GM11168 (cell line): ENCODE measurements around the gene C2orf92.

Experiments used
- in situ Hi-C: fragments of 300-500 bp; cut with MboI; formaldehyde crosslinking; loops from one replicate; pipeline ENCODE4 v1.12.0; 2022; ENCODE audit warnings: low sequenced_read_pairs; ENCODE audit not compliant: unreplicated experiment

Gene C2orf92

DNA sequence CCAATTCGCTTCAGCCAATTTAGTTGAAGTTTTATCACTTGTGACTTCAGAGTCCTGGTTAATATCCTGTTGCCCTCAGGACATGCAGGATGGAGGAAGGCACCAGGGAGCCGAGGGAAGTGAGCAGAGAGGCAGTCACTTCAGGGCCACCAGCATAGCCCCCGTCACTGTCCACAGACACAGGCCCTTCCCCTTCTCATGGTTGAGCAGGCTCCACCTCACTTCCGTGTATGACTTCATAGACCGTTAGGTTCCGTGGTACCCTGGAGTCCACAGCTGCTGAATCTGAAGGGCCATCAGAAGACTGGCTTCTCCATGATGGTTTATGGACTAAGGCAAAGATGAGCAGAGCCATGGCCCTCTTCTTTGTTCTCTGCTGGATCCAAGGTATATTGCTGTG lies at the start of gene C2orf92:
Gene C2orf92, plus strand, starts transcription at position 266 of the 400 bp plus-strand sequence. Its CDS starts 76 bp downstream, at position 342.
- in situ Hi-C loops = no loop called here

DNA sequence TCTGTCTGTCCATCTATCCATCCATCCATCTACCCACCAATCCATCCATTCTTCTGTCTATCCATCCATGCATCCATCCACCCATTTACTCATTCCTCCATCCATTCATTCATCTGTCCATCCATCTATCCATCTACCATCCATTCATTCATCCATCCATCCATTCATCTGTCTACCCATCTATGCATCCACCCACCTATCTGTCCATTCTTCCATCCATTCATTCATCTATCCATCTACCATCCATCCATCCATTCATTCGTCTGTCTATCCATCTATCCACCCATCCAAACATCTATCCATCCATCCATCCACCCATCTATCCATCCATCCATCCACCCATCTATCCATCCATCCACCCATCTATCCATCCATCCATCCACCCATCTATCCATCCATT lies 49.0 kb upstream of the C2orf92 start:
- in situ Hi-C loops = loop anchor here (10.0 kb wide), 1 partner anchor 1866 kb away; no protein-coding TSS in a partner anchor

- in situ Hi-C loops = loop anchor here (10.0 kb wide), 1 partner anchor 1868 kb away; no protein-coding TSS in a partner anchor
Measured at GRCh38 chr2:97622976-97623375, 46.5 kb upstream of the C2orf92 start.

GRCh38 chr2:97625354-97626048 lies 44.0 kb upstream of the C2orf92 start:
- in situ Hi-C loops = loop anchor here (10.0 kb wide), 1 partner anchor 1871 kb away; no protein-coding TSS in a partner anchor

DNA sequence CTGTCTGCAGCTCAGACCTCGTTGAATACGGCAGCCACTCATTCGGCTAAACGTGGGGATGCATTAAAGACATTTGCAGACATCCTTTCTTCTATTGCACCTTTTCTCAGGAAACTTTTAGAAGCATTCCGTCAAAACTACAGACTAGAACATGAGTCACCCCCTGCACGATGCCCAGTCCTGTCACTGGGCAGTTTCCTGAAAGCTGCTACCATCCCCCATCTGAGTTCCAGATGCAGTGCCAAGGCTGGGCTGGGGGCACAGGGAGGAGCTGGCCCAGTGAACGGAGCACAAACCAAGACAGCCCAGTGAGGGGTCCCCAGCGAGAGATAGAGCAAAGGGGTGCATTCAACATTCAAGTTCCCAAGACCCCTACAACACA lies 43.5 kb upstream of the C2orf92 start:
- in situ Hi-C loops = loop anchor here (10.0 kb wide), 1 partner anchor 1871 kb away; no protein-coding TSS in a partner anchor

GRCh38 chr2:97644023-97644717 lies 25.3 kb upstream of the C2orf92 start:
- in situ Hi-C loops = no loop called here

DNA sequence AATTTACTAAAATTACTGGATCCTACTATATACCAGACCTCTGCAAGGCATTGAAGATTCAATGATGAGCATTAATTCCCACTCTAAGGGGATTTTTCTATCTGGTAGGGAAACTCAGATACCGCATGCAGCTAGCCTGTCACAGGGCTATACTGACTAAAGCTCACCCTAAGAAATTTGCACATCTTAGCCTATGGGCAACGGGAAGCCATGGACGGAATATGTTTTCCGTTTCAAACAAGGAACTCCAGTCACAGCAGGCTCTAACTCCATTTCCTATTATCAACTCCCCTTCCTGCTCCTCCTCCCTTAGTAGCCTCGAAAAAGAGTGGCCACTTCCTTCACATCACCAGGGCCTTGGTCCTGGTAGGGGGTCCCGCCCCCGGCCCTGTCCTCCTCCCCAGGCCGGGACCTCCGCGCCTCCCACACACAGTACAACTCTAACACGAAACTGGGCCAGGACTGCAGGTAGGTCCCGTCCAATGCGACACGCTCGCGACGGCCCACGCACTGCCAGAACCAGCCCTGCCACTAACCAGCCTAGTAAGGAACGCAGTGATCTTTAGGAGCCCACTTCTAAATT lies 24.3 kb upstream of the C2orf92 start:
- in situ Hi-C loops = no loop called here

DNA sequence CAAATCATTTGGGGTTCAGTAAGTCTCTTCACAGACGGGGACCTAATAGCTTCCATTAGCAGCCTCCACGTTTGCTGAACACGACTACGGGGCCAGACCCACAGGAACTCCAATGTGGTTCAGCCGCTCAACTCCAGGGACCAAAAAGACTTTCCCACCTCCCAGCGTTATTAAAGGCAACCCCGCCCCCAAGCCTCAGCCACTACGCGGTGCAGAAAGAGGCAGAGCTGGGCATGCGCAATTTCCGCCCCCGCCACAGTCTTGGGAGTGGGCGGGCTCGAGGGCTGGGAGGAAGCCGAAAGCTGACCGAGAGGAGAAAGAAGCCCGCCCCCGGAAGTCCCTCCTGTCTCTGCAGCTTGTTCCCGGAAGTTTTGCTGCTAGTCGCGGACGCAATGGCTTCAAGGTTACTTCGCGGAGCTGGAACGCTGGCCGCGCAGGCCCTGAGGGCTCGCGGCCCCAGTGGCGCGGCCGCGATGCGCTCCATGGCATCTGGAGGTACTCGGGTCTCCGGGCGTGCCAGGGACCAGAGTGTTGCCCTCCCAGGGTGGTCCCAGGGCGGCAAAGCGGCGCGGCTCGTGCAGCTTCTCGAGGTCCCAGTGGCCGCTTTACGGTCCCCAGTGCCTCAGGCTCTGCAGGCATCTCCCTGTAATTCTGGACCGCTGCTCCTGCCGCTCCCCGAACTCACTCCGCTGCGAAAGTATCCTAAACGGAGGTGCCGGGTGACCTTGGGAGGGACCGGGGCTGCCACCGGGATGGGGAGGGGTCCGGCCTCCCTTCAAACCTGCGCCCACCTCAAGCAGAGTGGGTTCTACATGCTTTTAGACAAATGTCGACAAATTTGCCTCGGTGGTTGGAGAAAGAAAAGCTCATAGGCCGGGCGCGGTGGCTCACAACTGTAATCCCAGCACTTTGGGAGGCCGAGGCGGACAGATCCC lies 23.6 kb upstream of the C2orf92 start, which contains the start of gene COX5B:
Gene COX5B, plus strand, starts transcription at position 368 of the 935 bp plus-strand sequence. Its CDS starts 25 bp downstream, at position 393.
- in situ Hi-C loops = no loop called here

GRCh38 chr2:97646977-97647376 lies 22.5 kb upstream of the C2orf92 start:
- in situ Hi-C loops = no loop called here

- in situ Hi-C loops = no loop called here
Measured at GRCh38 chr2:97651114-97651513, 18.4 kb upstream of the C2orf92 start.

- in situ Hi-C loops = no loop called here
Measured at GRCh38 chr2:97653473-97653872, 16.0 kb upstream of the C2orf92 start.

GRCh38 chr2:97653874-97654273 lies 15.6 kb upstream of the C2orf92 start:
- in situ Hi-C loops = no loop called here

DNA sequence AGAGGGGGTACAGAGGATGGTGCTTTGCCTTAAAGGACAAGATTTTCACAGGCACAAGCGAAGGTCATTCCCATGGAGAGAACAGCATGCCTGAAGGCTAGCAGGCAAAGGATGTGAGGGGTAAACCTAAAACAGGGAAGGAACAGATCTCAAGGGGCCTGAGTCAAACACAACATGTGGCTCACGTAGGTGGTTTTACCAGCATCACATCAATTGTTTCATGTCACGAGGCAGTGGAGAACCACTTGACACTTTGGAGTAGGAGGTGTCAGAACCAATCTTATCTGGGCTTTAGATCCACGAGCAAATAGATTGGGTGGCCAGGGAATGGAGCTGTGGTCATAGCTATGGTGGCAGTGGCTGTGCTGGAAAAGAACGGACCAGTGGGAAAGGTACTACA lies 15.2 kb upstream of the C2orf92 start:
- in situ Hi-C loops = no loop called here

- in situ Hi-C loops = no loop called here
Measured at GRCh38 chr2:97654791-97655190, 14.7 kb upstream of the C2orf92 start.

DNA sequence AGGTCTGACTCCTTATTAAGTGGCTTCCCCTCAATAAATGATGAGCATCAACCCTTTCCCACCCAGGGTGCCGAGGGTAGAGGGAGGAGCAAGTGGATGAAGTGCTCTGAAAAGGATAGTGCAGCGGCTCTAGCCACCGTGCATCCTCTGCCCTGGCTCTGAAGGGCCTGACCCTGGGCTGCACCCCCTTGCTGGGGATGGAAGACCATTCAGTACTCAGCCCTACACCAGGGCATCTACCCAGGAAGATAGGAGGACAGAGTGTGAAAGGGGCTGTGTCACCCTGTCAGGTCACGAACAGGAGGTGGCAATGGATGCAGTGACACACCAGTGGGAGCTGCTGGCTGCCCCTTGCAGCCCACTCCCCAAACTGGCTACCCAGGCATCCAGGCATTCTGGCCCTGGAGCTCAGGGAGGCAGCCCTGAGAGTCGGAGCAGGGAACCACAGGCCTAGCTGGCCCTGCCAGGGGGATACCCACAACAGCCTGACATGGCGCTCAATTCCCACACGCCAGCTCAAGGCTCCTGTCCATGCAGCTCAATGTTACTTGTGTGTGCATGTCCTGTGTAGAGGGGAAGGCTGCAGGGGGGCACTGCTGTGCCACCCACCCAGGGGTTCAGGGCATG lies 13.3 kb upstream of the C2orf92 start:
- in situ Hi-C loops = no loop called here

DNA sequence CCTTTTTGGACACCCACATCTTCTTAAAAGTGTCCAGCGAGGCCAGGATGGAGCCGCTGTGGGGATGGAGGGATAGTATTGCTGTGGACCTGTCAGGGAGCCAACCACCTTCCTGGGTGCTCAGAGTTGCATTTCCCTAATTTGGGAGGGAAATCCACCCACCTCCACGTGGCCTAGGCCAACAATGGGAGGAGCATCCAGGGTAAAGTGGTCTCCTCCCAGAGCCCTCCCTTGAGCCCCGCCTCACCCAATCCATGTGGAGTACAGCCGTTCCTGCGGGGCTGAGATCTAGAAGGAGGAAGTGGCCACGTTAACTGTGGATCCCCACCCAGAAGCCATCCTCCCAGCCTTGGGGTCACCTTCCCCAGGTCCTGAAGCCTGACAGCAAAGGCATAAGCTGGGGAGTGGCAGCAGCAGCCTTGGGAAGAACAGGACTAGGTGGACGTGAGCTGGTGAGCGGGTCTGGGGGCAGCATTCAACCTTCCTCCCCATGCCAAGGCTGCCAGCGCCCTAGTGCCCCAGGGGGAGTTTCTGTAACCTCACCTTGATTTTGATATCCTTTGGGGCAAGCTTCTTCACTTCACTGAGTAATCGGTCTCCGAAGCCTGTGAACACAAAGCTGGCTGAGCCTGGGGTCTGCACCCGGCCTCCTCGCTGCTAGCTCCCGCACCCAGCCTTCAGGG lies 12.5 kb upstream of the C2orf92 start:
- in situ Hi-C loops = no loop called here

DNA sequence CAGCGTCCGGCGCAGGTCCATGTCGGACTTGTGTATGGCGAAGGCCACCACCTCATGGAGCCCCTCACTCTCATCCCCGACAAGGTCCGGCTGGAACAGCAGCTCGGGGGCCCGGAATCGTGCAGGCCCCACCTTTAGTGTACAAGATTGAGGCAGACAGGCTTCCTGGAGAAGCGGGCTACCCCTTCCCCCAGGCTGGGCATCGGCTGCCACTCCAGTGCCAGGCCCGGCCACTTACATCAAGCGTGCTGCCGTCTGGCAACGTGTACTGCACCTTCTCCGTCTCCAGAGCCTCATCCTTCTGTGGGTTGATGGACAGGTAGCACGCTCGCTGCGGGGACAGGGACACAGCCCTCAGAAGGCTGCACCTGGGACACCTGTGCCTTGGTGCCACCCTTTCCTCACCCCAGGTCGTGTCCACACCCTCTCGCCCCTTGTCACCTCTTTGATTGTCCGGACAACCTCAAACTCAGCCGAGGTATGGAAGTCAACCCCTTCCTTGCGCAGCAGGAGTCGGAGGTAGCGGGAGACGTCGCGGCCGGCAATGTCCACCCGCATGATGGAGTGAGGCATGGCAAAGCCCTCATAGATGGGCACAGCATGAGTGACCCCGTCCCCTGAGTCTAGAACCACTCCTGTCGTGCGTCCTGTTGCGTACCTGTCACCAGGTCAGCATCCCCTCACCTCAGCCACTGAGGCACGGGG lies 11.4 kb upstream of the C2orf92 start:
- in situ Hi-C loops = no loop called here

DNA sequence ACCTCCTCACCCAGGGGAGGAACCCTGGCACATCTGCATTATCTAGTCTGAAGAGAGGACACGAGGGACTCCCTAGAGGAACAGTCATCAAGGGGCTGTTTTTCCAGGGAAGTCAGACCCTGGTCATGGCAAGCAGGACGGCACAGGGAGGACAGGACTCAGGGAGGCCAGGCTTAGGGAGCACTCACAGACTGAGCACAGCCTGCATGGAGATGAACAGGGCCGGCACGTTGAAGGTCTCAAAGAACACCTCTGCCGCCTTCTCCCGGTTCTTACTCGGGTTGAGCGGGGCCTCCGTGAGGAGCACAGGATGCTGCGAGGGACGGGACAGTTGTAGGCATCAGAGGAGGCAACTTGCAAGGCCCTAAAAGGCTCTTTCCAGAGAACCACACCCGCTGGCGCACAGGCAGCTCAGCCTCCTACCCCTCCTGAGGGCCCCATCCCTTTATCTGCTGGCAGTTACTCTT lies 10.8 kb upstream of the C2orf92 start:
- in situ Hi-C loops = no loop called here
